NCI-H2196 treated with DMSO at 0.1 percent for 48 hours (cell line): Measurements from ENCODE around the gene TRIM33.
"Not testable (repeated sequence)": the region's sequence is repeated elsewhere in the genome, so short reads cannot be mapped to it uniquely, and the experiment has no call there.

ENCODE experiments used
- DNase-seq: peaks from one replicate; lab custom pipeline; 2025; ENCODE audit not compliant: unreplicated experiment; lab: John Stamatoyannopoulos, UW

Gene TRIM33

DNA sequence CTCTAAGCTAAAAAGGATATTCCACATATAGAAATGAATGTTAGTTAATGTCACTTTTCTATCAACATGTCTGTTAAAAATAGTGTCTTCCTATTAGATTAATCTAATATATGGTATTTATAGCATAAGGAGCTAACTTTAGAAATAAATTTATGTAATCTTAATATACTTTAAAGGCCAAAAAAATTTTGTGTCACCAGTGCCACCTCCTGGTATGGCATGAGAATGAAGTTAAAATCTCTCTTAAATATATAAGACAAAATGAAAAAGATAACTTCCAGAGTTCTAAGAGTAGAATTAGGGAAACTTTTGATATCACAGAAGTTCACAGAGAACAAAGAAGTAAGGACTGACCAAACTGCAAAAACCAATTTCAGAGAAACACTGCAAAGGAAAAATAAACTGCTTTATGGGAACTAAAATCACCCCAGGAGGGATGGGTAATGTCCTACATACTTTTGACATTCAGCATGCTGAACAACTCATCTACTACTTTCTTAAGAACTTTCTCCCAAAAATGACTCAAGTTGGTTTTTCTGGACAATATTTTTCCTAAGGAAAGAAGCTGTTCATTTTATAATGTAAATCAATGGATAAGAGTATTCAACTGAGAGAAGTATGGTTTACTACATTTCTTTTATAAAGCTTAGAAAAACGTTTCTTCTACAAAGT is 82.8 kb downstream of the TRIM33 start:
- DNase-seq: no peak

DNA sequence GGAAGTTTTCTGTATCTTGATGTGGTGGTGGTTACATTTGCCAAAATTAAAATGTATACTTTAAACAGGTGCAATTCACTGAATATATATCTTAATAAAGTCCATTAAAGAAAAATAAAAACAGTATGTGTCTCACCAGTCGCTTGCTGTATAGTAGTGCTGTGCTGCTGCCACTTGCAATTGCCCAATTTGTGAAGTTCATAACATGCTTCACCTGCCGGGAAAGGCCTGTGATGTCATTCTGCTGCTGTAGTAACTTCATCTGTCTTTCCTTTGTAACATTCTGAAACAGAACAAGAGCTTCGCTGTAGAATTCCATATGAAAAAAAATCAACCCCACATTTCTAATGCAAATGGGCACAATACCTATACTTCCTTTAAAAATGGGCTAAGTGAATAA is 83.4 kb downstream of the TRIM33 start:
- DNase-seq: no peak

DNA sequence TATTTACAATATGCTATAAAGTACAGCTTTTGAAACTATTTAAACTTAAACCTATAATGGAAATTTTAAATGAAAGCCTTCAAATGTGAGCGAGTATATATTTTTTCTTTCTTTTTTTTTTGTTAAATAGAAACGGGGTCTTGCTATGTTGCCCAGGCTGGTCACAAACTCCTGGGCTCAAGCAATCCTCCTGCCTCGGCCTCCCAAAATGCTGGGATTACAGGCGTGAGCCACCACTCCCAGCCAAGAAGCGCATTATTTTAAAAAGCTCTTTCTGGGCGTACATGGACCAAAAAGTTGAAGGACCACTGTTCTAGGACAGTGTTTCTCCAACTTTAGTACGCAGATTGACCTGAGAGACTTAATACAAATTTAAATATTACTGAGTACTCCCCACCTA is 87.5 kb downstream of the TRIM33 start:
- DNase-seq: no peak

DNA sequence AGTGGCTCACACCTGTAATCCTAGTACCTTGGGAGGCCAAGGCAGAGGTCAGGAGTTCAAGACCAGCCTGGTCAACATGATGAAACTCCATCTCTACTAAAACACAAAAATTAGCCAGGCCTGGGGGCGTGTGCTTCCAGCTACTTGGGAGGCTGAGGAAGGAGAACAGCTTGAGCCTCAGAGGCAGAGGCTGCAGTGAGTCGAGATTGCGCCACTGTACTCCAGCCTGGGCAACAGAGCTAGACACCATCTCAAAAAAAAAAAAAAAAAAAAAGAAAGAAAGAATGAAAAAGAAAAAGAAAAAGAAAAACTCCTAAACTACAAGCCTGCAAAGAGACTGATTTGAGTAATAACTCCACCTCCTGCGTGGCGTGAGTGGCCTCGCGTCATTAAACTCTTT is 92.1 kb downstream of the TRIM33 start:
- not testable (repeated sequence) for DNase-seq

DNA sequence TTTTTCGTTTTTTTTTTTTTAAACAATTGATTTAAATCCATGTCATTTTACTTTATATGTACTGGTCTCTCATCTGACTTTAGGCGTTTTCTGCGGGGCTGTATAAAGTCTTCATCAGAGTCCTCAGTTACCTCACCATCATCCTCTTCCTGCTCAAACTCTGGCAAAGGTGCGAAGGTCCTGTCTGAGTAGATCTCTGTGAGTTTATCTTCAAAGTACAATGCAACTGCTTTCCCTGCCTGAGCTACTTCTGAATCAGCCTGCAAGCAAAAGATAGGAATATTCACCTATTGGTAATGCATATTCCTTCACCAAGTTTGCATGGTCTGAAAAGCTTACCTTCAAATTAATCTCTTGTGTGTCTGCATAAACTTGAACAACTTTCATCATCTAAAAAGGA is 113.4 kb downstream of the TRIM33 start:
- no peak for DNase-seq

DNA sequence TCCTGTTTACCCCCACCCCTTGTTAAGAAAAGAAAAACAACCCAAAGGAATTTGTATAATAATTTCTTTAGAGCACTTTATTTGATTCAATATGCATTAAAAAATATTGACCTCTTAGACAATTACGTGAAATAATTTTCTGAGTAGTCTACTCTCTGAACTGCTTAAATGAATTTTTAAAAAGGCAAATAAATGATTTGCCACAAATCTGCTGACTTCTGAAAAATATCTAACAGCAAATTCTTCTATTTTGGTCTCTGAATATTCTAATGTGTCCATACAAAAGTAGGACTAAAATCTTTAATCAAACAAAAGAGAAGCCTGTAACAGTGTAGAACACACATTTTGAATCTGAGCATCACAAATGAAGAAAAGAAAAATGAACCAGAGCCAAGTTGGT is 115.1 kb downstream of the TRIM33 start:
- DNase-seq: no peak

DNA sequence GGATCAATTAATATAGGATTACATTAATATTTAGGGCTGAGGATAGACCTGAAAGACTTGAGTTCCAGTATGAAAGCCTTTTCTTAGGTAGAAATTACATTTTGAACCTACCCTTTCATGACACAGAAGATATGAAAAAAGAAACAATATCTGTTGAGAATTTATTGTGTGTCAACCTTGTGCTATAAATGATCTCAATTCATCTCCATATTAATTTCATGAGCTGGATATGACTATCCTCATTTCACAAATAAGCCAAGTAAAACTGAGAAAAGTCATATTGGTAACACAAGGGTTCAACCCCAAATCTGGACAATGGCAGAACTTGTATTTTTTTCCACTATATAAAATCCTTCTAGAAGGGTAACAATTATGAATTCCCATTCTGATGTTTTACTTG is 120.0 kb downstream of the TRIM33 start:
- DNase-seq: no peak

DNA sequence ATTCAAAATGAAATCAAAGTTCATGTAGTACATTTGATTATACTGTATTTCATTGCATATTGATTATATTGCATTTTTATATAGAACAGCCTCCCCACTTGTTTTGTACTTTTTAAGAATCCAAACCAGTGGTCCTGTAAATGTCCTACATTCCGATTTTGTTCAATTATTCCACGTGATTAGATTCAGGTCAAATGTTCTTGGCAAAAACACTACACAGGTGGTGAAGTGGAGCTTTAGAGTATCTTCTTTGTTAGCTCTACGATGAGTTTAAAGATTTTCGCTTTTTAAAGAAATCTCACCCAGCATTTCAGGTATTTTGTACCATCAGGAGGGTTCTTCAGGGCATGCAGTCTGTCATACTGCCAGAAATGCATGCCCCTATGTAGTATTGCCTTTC is 120.6 kb downstream of the TRIM33 start:
- no peak for DNase-seq

DNA sequence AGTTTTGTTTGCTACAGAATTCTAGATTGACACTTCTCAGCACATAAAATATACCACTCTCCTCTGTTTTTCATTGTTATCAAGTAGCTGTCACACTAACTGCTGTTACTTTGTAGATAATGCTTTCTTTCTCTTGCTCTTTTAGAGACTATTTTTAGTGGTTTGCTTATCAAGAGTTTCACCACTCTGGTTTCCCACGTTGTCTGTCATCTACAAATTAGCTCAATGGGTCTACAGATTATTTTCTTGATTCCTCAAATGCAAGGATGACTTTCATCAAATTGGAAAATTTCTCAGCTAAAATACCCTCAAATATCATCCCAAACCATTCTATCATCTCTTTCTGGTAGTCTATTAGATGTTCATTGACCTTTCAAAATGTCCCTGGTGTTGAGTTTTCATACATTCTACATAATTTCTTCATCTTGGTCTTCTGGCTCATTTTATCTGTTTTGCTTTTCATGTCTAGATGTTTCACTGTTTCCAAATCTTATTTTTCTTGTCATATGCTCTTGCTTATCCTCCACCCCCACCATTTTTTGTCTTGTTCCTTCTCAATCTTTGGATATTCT is 122.5 kb downstream of the TRIM33 start:
- DNase-seq: no peak

DNA sequence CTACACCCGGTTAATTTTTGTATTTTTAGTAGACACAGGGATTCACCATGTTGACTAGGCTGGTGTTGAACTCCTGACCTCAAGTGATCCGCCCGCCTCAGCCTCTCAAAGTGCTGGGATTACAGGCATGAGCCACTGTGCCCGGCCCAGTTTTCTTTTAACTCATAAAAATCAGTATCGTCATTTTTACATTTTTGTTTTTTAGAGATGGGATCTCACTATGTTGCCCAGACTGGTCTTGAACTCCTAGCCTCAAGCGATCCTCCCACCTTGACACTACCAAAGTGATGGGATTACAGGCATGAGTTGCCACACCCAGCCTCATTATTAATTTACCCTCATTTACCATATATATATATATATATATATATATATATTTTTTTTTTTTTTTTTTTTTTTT is 123.4 kb downstream of the TRIM33 start:
- DNase-seq: not testable (repeated sequence)

DNA sequence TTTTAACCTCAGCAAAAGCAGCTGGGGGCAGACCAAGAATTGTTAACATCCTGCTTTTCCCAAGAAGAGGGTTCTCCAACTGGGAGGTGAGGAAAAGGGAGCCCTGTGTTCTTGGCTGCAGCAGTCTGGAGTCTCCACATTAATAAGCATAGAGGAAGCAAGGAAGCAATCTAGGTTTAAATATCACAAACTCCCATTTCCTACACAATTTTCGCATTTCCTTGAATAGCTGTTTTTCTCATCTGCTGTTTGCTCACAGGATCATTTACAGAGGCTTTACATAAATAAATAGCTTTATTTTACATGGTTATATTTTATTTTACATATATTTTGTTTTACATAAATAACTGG is 124.0 kb downstream of the TRIM33 start:
- no peak for DNase-seq

DNA sequence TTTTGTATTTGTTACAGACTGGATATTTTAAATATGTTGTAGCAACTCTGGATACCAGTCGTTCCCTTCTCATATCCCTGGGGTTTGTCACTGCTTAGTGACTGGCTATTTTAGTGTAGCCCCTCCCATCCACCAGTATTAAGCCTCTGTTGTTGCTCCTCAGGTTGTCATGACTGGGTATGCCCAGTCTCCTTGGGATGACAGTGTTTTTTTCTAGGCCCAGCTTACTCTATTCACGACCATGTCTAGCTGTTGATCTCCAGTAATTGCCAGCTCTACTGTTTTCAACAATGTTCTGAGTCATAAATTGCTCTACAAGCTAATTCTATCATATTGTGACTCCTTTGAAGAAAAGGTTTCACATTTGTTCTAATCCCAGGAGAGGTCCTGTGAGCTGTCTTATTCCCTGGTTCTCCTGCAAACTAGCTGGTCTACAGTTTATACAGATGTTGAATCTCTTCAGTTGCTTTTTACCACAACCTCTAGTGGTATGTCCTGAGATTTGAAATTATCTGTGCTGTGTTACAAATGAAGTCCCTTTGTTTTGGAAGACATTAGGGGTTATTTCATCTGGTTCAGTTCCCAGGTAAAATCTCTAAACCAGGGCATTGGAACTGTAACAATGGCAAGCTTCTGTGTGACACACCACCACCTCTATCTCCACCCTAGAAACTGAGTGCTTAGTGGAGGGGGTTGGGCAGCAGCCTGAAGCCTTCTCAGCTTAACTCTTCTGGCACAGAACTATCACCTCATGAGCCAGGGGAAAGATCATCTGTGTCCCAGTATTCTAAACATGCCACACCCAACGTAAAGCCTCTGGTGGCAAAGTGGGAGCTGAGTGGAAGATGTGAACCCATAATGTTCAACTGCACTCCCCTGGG is 124.6 kb downstream of the TRIM33 start:
- no peak for DNase-seq

DNA sequence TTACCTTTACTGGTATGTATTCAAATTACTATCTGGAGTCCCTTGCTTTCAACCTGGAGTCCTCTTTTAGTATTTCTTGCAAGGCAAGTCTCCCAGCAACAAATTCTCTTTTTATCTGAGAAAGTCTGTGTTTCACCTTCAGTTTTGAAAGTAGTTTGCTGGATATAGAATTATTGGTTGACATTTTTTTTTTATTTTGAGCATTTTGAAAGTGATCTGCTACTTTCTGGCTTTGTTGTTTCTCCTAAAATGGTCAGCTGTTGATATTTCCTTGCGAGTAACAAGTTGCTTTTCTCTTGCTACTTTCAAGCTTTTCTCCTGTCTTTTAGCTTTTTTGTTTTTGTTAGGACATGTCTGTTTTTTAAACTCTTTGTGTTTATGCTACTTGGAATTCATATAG is 126.1 kb downstream of the TRIM33 start:
- DNase-seq: no peak

DNA sequence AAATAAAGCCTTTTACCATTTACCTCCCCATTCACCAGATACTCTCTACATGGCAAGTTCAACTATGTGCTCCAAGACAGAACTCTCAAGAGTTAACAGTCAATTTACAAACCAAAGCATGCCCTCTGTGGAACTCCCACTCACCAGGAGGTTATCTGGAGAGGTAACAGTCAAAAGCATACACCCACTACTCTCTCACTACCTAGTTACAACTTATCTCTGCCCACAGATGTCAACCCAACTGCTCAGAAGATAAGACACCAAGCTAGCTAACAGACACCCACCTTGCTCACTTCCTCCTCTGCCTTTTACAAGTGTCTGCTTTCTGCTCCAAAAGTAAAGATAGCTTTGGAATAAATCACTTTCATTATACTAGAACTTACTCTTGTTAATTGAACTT is 131.0 kb downstream of the TRIM33 start:
- DNase-seq: no peak

DNA sequence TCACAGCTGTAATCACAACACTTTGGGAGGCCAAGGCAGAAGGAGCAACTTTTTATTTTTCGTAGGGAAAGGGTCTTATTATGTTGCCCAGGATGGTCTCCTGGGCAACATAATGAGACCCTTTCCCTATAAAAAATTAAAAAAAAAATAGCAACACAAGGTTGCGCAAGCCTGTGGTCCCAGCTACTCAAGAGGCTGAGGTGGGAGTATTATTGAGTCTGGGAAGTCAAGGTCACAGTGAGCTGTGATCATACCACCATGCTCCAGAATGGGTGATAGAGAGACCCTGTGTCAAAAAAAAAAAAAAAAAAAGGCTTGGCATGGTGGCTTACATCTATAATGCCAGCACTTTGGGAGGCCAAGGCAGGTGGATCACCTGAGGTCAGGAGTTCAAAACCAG is 131.6 kb downstream of the TRIM33 start:
- DNase-seq: no peak

DNA sequence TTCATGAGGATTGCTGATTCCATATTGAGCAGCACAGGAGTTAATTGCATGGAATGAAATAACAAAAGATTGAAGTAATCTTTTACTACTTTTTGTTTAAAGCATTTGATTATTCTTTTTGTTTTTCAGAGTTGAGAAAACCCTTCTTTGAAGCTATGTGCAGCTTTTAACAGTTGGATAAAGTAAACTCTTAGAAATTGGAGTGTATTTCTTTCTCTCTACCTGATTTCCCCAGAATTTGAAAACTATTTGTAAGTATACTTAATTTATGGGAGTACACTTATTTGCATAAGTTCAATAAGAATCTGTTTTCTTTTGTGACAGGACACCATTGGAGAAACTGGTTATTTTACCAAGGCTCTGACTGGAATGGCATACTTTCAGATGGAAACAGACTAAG is 133.6 kb downstream of the TRIM33 start:
- no peak for DNase-seq

DNA sequence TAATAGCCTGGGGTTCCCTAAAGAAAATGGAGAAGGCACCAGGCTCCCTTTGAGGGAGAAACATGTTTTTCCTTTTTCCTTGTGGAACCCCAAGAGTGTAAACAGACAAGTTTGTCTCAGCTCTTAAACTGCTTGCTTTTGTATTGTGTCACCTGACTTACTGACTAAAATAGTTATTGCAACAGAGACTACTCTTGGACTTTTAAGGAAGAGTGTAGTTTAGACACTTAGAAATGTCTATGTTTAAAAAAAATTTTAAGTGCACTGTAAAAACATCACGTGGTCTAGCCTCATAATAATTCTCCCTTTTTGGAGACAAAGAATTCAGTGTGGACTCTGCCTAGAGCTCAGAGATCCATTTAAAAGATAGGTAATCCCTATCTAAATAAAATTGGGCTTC is 141.1 kb downstream of the TRIM33 start:
- no peak for DNase-seq

DNA sequence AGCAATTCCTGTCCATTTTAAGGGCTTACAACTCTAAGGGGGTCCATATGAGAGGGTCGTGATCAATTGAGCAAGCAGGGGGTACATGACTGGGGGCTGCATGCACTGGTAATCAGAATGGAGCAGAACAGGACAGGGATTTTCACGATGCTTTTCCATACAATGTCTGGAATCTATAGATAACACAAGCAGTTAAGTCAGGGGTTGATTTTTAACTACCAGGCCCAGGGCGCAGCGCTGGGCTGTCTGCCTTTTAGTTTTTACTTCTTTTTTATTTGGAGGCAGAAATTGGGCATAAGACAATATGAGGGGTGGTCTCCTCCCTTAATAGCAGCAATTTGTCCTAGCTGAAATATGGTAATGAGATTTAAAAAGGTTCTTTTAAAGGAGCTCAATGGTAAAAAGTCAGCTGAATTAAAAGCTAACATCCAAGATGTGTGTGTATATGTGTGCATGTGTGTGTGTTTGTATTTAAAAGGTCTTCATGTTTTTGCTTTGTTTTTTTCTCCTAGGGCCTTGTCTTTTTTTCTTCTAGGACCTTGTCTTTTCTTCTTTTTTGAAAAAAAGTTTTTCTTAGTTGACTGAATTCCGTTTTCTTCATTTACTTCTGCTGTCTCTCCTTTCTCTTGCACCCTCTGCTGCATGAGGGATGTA is 141.6 kb downstream of the TRIM33 start:
- not testable (repeated sequence) for DNase-seq

DNA sequence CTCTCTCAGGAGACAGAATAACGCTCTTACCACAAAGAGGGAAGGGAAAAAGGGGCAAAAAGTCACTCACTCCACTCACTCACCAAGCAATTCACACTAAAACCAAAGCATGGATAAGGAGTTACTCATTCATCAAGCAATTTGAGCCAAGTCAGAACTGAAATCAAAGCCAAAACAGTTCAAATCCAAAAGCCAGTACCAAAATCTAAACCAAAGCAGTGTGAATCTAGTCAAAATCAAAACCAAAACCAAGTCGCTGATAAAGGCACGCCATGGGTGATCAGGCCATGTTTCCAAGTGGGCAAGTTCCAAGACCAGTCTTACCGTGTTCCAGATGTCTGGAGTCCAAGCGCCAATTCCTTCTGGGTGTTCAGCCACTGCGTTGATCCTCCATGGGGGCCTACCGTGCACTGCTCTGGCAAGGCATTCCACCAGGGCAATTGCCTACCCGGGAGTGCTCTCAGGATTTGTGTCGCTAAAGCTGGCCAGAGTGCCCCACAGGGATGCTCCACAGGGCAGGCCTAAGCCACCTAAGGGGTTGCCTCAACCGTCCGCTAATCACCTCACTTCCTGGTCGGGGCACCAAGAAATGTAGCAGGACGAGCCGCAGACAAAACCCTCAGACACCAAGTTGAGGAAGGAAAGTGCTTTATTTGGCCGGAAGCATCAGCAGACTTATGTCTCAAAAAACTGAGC is 142.3 kb downstream of the TRIM33 start:
- DNase-seq: no peak

DNA sequence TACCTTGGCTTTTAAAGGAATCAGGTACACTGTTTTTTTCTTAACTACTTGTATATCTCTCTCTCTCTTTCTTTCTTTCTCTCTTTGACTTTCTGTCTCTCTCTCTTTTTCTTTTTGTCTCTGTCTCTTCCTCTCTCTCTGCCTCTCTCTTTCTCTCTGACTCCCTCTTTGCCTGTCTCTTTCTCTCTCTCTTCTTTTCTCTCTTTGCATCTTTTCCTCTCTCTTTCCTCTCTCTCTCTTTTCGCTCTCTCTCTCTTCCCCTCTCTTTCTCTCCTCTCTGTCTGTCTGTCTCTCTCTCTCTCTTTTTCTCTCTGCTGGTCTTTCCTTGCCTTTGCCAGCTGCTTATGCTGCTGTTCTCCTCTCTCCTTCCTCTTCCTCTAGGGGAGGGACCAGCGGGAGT is 143.2 kb downstream of the TRIM33 start:
- DNase-seq: no peak

DNA sequence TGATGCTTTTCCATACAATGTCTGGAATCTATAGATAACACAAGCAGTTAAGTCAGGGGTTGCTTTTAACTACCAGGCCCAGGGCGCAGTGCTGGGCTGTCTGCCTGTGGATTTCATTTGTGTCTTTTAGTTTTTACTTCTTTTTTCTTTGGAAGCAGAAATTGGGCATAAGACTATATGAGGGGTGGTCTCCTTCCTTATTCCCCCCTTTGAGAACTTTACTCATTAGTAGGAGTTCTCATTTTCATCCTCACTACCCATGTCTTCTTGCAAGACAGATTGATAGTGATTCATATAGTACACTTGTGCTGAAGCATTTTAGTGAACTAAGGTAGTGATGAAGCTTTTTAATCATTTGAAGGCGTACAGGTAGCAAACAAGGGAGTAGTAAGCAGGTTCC is 147.8 kb downstream of the TRIM33 start:
- DNase-seq: not testable (repeated sequence)
